HG03442 (cell line): ENCODE measurements around the gene IL1RAPL1.

Experiments used
- ATAC-seq: cut with Tn5 transposase; IDR thresholded peaks from one replicate; pipeline ENCODE4 v1.9.1; 2021; ENCODE audit warnings: mild to moderate bottlenecking, moderate library complexity; ENCODE audit not compliant: unreplicated experiment

IL1RAPL1 gene

GRCh38 chrX:29851857-29852605 is 1264.8 kb downstream of the IL1RAPL1 start:
- ATAC-seq = no peak

- no peak for ATAC-seq
Measured at GRCh38 chrX:29852767-29853166, 1265.5 kb downstream of the IL1RAPL1 start.

- no peak for ATAC-seq
Measured at GRCh38 chrX:29858714-29859113, 1271.5 kb downstream of the IL1RAPL1 start.

- ATAC-seq = no peak
Measured at GRCh38 chrX:29862126-29862677, 1275.0 kb downstream of the IL1RAPL1 start.

- no peak for ATAC-seq
Measured at GRCh38 chrX:29867971-29868370, 1280.7 kb downstream of the IL1RAPL1 start.

GRCh38 chrX:29869837-29870236 is 1282.6 kb downstream of the IL1RAPL1 start:
- ATAC-seq = no peak

- ATAC-seq = peak; percentile 50
Measured at GRCh38 chrX:29870608-29871007, 1283.4 kb downstream of the IL1RAPL1 start.

GRCh38 chrX:29872831-29873230 is 1285.6 kb downstream of the IL1RAPL1 start:
- no peak for ATAC-seq

- no peak for ATAC-seq
Measured at GRCh38 chrX:29876733-29877132, 1289.5 kb downstream of the IL1RAPL1 start.

GRCh38 chrX:29880977-29881376 is 1293.7 kb downstream of the IL1RAPL1 start:
- no peak for ATAC-seq

- ATAC-seq = no peak
Measured at GRCh38 chrX:29890004-29890403, 1302.8 kb downstream of the IL1RAPL1 start.

- ATAC-seq = peak; percentile 54
Measured at GRCh38 chrX:29890646-29891200, 1303.5 kb downstream of the IL1RAPL1 start.

- ATAC-seq = no peak
Measured at GRCh38 chrX:29902004-29902403, 1314.8 kb downstream of the IL1RAPL1 start.

GRCh38 chrX:29903360-29903759 is 1316.1 kb downstream of the IL1RAPL1 start:
- ATAC-seq = no peak

- ATAC-seq = no peak
Measured at GRCh38 chrX:29911673-29912072, 1324.4 kb downstream of the IL1RAPL1 start.

- no peak for ATAC-seq
Measured at GRCh38 chrX:29913647-29914046, 1326.4 kb downstream of the IL1RAPL1 start.

- ATAC-seq = no peak
Measured at GRCh38 chrX:29922607-29923006, 1335.4 kb downstream of the IL1RAPL1 start.

GRCh38 chrX:29926056-29926455 is 1338.8 kb downstream of the IL1RAPL1 start:
- ATAC-seq = no peak

GRCh38 chrX:29926659-29927058 is 1339.4 kb downstream of the IL1RAPL1 start:
- no peak for ATAC-seq

- ATAC-seq = no peak
Measured at GRCh38 chrX:29935455-29935854, 1348.2 kb downstream of the IL1RAPL1 start.

GRCh38 chrX:29940750-29941149 is 1353.5 kb downstream of the IL1RAPL1 start:
- no peak for ATAC-seq

GRCh38 chrX:29941287-29941686 is 1354.0 kb downstream of the IL1RAPL1 start:
- ATAC-seq = no peak
